Neural cell (in vitro differentiated cells): ENCODE measurements around the gene NIP7. TPM values are rescaled to one million over a fixed set of nuclear protein-coding genes. Genes with fewer than 3 reads are reported as not detected.

Experiments
- H2AFZ ChIP-seq: fragments of 200-600, 300-800 bp; sonication (generic), shearing (Covaris generic); 2 replicates; pipeline ENCODE4 v1.6.0; 2014; ENCODE audit warnings: low read depth, mild to moderate bottlenecking, antibody characterized with exemption, low read length, moderate library complexity
- H3F3A ChIP-seq: fragments of 200-600 bp; shearing (Covaris generic); 2 replicates; pipeline ENCODE4 v1.6.1; 2016; ENCODE audit warnings: mild to moderate bottlenecking, moderate library complexity, mixed read lengths, antibody characterized with exemption, low read length; ENCODE audit not compliant: insufficient read depth, poor library complexity, severe bottlenecking
- H3K27ac ChIP-seq: fragments of 200-600, 300-800 bp; sonication (generic), shearing (Covaris generic); 2 replicates; pipeline ENCODE4 v1.5.1; 2014; ENCODE audit warnings: mild to moderate bottlenecking, low read length, moderate library complexity
- H3K27me3 ChIP-seq: fragments of 300-800, 200-600 bp; sonication (generic), shearing (Covaris generic); 2 replicates; pipeline ENCODE4 v1.6.0; 2014; ENCODE audit warnings: mild to moderate bottlenecking, low read depth, low read length, moderate library complexity; ENCODE audit not compliant: insufficient read depth
- H3K36me3 ChIP-seq: fragments of 300-800, 200-600 bp; sonication (generic), shearing (Covaris generic); 2 replicates; pipeline ENCODE4 v1.5.1; 2014; ENCODE audit warnings: mild to moderate bottlenecking, antibody characterized with exemption, low read length, moderate library complexity; ENCODE audit not compliant: insufficient read depth
- H3K4me2 ChIP-seq: fragments of 300-800, 200-600 bp; sonication (generic), shearing (Covaris generic); 2 replicates; pipeline ENCODE4 v1.6.0; 2014; ENCODE audit warnings: mild to moderate bottlenecking, low read length
- H3K4me3 ChIP-seq: fragments of 300-800, 200-600 bp; sonication (generic), shearing (Covaris generic); 2 replicates; pipeline ENCODE4 v1.5.1; 2014; ENCODE audit warnings: mild to moderate bottlenecking, low read length, moderate library complexity
- H3K79me2 ChIP-seq: fragments of 200-600 bp; shearing (Covaris generic); replicated peaks from 2 replicates; pipeline ENCODE4 v1.6.0; 2014; ENCODE audit warnings: mild to moderate bottlenecking, low read length, moderate library complexity; ENCODE audit not compliant: insufficient read depth
- H3K9ac ChIP-seq: fragments of 300-800, 200-600 bp; sonication (generic), shearing (Covaris generic); 2 replicates; pipeline ENCODE4 v1.6.1; 2016; ENCODE audit warnings: mild to moderate bottlenecking, low read length, mixed read lengths
- H3K9me2 ChIP-seq: fragments of 200-600 bp; shearing (Covaris generic); 2 replicates; pipeline ENCODE4 v1.6.1; 2016; ENCODE audit warnings: mild to moderate bottlenecking, low read length, mixed read lengths; ENCODE audit not compliant: insufficient read depth
- H3K9me3 ChIP-seq: fragments of 200-600, 300-800 bp; sonication (generic), shearing (Covaris generic); 2 replicates; pipeline ENCODE4 v1.6.1; 2016; ENCODE audit warnings: mild to moderate bottlenecking, mixed run types, low read length, moderate library complexity, mixed read lengths
- H4K20me1 ChIP-seq: fragments of 200-600 bp; shearing (Covaris generic); 2 replicates; pipeline ENCODE4 v1.6.1; 2016; ENCODE audit warnings: mild to moderate bottlenecking, mixed run types; ENCODE audit not compliant: insufficient read depth
- EP300 ChIP-seq: fragments of 450-650 bp; conservative IDR thresholded peaks from 2 replicates; pipeline ENCODE4 v1.6.1; 2014; ENCODE audit warnings: antibody characterized with exemption, mild to moderate bottlenecking, moderate library complexity; ENCODE audit not compliant: poor library complexity, severe bottlenecking
- EZH2 ChIP-seq: fragments of 200-600, 300-800 bp; shearing (Covaris generic), sonication (generic); IDR thresholded peaks from 2 replicates; pipeline ENCODE4 v1.6.1; 2014; ENCODE audit warnings: antibody characterized with exemption, low read length, borderline replicate concordance, mild to moderate bottlenecking; ENCODE audit not compliant: insufficient read depth, poor library complexity, severe bottlenecking
- MXI1 ChIP-seq: fragments of 450-650 bp; conservative IDR thresholded peaks from 2 replicates; pipeline ENCODE4 v1.6.1; 2014; ENCODE audit warnings: antibody characterized with exemption, mild to moderate bottlenecking; ENCODE audit not compliant: poor library complexity, severe bottlenecking
- POLR2AphosphoS5 ChIP-seq: IDR thresholded peaks from 2 replicates; pipeline ENCODE4 v1.6.1; 2012
- RAD21 ChIP-seq: fragments of 450-650 bp; conservative IDR thresholded peaks from 2 replicates; pipeline ENCODE4 v1.6.1; 2014; ENCODE audit warnings: antibody characterized with exemption, mild to moderate bottlenecking, moderate library complexity
- SMC3 ChIP-seq: fragments of 450-650 bp; conservative IDR thresholded peaks from 2 replicates; pipeline ENCODE4 v1.6.1; 2014; ENCODE audit warnings: antibody characterized with exemption, mild to moderate bottlenecking, moderate library complexity; ENCODE audit not compliant: poor library complexity
- TAF1 ChIP-seq: IDR thresholded peaks from 2 replicates; pipeline ENCODE4 v1.6.1; 2012; ENCODE audit warnings: low read depth
- polyA plus RNA-seq: library from polyadenylated mRNA; depleted of rRNA; stranded (reverse); fragments of >200 nt; gene quantifications from 2 replicates; pipeline ENCODE4 v1.2.3, GENCODE V29; 2014
- TF ChIP-seq, protein P1 (sequence below): IDR thresholded peaks from 2 replicates; pipeline ENCODE4 v1.6.1; 2012; ENCODE audit warnings: borderline replicate concordance
- TF ChIP-seq, protein P2 (sequence below): fragments of 450-650 bp; IDR thresholded peaks from 2 replicates; pipeline ENCODE4 v1.5.1; 2014; ENCODE audit warnings: antibody characterized with exemption, mild to moderate bottlenecking, moderate library complexity; ENCODE audit not compliant: poor library complexity, severe bottlenecking

NIP7 gene
- polyA plus RNA-seq, 1 donor from 2014 or later: 15.8 TPM

DNA sequence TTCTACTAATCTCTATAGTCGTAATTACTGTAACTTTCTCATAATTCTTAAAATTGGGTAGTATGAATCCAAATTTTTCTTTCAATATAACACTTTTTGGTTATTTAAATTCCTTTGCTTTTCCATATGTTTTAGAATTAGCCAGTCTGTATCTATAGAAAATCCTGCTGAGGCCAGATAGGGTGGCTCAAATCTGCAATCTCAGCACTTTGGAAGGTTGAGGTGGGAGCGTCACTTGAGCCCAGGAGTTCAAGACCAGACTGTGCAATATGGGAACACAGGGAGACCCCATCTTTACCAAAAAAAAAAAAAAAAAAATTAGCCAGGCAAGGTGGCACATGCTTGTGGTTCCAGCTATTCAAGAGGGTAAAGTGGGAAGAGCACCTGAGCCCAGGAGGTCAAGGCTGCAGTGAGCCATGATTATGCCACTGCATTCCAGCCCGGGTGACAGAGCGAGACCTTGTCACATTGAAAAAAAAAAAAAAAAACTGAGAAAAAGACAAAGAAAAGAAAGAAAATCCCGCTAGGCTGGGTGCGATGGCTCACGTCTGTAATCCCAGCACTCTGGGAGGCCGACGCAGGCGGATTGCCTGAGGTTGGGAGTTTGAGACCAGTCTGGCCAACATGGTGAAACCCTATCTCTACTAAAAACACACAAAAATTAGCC, 37.0 kb downstream of the NIP7 start:
- Histone ChIP-seq H3K27me3 (no peaks in the 10 kb centered on the region), H3K79me2 (no peaks in the 10 kb centered on the region)
- TF ChIP-seq TAF1: no peak
- TF ChIP-seq EZH2: no peak
- TF ChIP-seq RAD21: no peak
- no peak for TF ChIP-seq POLR2AphosphoS5
- TF ChIP-seq MXI1: no peak
- no peak for TF ChIP-seq SMC3
- TF ChIP-seq EP300: no peak
- TF ChIP-seq, protein P1, sequence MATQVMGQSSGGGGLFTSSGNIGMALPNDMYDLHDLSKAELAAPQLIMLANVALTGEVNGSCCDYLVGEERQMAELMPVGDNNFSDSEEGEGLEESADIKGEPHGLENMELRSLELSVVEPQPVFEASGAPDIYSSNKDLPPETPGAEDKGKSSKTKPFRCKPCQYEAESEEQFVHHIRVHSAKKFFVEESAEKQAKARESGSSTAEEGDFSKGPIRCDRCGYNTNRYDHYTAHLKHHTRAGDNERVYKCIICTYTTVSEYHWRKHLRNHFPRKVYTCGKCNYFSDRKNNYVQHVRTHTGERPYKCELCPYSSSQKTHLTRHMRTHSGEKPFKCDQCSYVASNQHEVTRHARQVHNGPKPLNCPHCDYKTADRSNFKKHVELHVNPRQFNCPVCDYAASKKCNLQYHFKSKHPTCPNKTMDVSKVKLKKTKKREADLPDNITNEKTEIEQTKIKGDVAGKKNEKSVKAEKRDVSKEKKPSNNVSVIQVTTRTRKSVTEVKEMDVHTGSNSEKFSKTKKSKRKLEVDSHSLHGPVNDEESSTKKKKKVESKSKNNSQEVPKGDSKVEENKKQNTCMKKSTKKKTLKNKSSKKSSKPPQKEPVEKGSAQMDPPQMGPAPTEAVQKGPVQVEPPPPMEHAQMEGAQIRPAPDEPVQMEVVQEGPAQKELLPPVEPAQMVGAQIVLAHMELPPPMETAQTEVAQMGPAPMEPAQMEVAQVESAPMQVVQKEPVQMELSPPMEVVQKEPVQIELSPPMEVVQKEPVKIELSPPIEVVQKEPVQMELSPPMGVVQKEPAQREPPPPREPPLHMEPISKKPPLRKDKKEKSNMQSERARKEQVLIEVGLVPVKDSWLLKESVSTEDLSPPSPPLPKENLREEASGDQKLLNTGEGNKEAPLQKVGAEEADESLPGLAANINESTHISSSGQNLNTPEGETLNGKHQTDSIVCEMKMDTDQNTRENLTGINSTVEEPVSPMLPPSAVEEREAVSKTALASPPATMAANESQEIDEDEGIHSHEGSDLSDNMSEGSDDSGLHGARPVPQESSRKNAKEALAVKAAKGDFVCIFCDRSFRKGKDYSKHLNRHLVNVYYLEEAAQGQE: no peak
- TF ChIP-seq, protein P2, sequence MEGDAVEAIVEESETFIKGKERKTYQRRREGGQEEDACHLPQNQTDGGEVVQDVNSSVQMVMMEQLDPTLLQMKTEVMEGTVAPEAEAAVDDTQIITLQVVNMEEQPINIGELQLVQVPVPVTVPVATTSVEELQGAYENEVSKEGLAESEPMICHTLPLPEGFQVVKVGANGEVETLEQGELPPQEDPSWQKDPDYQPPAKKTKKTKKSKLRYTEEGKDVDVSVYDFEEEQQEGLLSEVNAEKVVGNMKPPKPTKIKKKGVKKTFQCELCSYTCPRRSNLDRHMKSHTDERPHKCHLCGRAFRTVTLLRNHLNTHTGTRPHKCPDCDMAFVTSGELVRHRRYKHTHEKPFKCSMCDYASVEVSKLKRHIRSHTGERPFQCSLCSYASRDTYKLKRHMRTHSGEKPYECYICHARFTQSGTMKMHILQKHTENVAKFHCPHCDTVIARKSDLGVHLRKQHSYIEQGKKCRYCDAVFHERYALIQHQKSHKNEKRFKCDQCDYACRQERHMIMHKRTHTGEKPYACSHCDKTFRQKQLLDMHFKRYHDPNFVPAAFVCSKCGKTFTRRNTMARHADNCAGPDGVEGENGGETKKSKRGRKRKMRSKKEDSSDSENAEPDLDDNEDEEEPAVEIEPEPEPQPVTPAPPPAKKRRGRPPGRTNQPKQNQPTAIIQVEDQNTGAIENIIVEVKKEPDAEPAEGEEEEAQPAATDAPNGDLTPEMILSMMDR: no peak

DNA sequence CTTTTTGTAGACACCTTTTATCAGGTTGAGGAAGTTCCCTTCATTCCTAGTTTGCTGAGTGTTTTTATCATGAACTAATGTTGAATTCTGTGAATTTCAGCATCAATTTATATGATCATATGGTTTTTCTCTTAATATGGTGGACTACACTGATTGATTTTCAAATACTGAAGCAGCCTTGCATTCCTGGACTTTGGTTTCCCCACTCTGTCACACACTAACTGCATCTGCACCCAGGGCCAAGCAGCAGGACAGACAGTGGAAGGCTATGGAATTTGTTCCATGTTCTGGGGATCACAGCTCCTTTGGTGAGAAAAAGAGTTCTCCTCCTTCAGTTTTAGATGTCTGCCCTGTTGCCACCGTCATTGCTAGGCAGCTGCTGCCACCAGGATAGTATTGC, 38.5 kb downstream of the NIP7 start:
- no peaks in the 10 kb centered on the region for H3K79me2 ChIP-seq
- H3K4me2 ChIP-seq: no peak overlapping the region
- H3K27me3 ChIP-seq: no peaks in the 10 kb centered on the region
- no peaks in the 10 kb centered on the region for H3K9me3 ChIP-seq
- no peak overlapping the region for H3K9ac ChIP-seq
- no peaks in the 10 kb centered on the region for H4K20me1 ChIP-seq
- no peak overlapping the region for H2AFZ ChIP-seq
- H3F3A ChIP-seq: no peaks in the 10 kb centered on the region
- no peaks in the 10 kb centered on the region for H3K36me3 ChIP-seq
- H3K27ac ChIP-seq: no peak overlapping the region
- no peak for TF ChIP-seq RAD21
- TF ChIP-seq SMC3: no peak
- H3K9me2 ChIP-seq: no peaks in the 10 kb centered on the region
- no peak overlapping the region for H3K4me3 ChIP-seq

More for the DNA sequence above, 37.0 kb downstream of the NIP7 start:
- Histone ChIP-seq H3K4me3 (no peak overlapping the region), H3K9me2 (no peaks in the 10 kb centered on the region), H4K20me1 (no peaks in the 10 kb centered on the region), H3K4me2 (no peak overlapping the region), H3F3A (no peaks in the 10 kb centered on the region), H2AFZ (no peak overlapping the region), H3K36me3 (no peaks in the 10 kb centered on the region), H3K27ac (no peak overlapping the region), H3K9ac (no peak overlapping the region), H3K9me3 (no peaks in the 10 kb centered on the region)
